Motor neuron (in vitro differentiated cells): ENCODE measurements around the gene HK3. TPM values are rescaled to one million over a fixed set of nuclear protein-coding genes. Genes with fewer than 3 reads are reported as not detected.
A peak's percentile ranks its signal among the peaks of the same experiment; 100 is the strongest.

ENCODE experiments used
- ATAC-seq, 8 experiments: fragments of 200-7000 bp; cut with Tn5 transposase; replicated peaks in 6 of 8; 2 replicates each; pipeline ENCODE4 v1.8.0; 2021; ENCODE audit warnings: mild to moderate bottlenecking in 8 of 8, moderate library complexity in 8 of 8
- H3K27ac ChIP-seq, 2 donors: fragments of 250-450 bp; sonication (Bioruptor Pico); 2 replicates each; pipeline ENCODE4 v1.9.0; 2021; ENCODE audit warnings: antibody characterized with exemption in 2 of 2, mild to moderate bottlenecking in 2 of 2, moderate library complexity in 1 of 2
- H3K4me1 ChIP-seq, 2 donors: fragments of 250-450 bp; sonication (Bioruptor Pico); replicated peaks in 1 of 2; 2 replicates each; pipeline ENCODE4 v1.6.1; 2021; ENCODE audit warnings: antibody characterized with exemption in 2 of 2, mild to moderate bottlenecking in 2 of 2, moderate library complexity in 1 of 2
- H3K4me3 ChIP-seq, 5 donors: fragments of 250-450 bp; sonication (Bioruptor Pico); 2 replicates each; pipeline ENCODE4 v1.9.0; 2021; ENCODE audit warnings: antibody characterized with exemption in 5 of 5, mild to moderate bottlenecking in 5 of 5, moderate library complexity in 4 of 5
- WGBS, 10 experiments: fragments of 450-650 bp; shearing (Covaris generic); methylation state at CpG; one replicate each; pipeline ENCODE4 v1.0.0; 2022; 5-methylcytosine and 5-hydroxymethylcytosine counted together
- in situ Hi-C, 9 experiments: fragments of 400-800 bp; cut with MboI; loops; one replicate each; pipeline ENCODE4 v1.15.0; 2021; ENCODE audit warnings: low sequenced_read_pairs in 9 of 9, low pct_unique_long_range_greater_than_20kb in 2 of 9; ENCODE audit not compliant: unreplicated experiment in 9 of 9
- total RNA-seq, 8 experiments: library from RNA; unstranded; fragments of 300-600 nt; gene quantifications; 2 replicates each; pipeline versions ENCODE4 v1.2.3 to v1.2.4, GENCODE V29; 2022

The HK3 gene
- total RNA-seq, 8 experiments from 2014 or later, result 0.46 to 1.1 TPM; not detected in 6

- no peak overlapping the region for H3K4me3 ChIP-seq
- peaks cover 34 to 39% of the 10 kb centered on the region in 2 donors for H3K4me1 ChIP-seq
- in situ Hi-C loops, result no loop called here
- 88% methylated on average over 4 of the region's 17 CpGs; no CpG with 5 or more reads in 9 of the 10 experiments for whole genome bisulfite sequencing, 10 experiments
- no peak overlapping the region for H3K27ac ChIP-seq
- ATAC-seq, result peak; percentile 58 to 95 (median 74)
These were observed 29.0 kb downstream of the HK3 start for GRCh38 chr5:176870110-176870591.

GRCh38 chr5:176869501-176870109 is 29.5 kb downstream of the HK3 start:
- in situ Hi-C loops, result no loop called here
- Histone ChIP-seq H3K4me3 (no peak overlapping the region), H3K4me1 (peaks cover 31 to 35% of the 10 kb centered on the region in 2 donors), H3K27ac (no peak overlapping the region)
- 0% methylated on average over 1 of the region's 38 CpGs; no CpG with 5 or more reads in 9 of the 10 experiments for WGBS, 10 experiments
- ATAC-seq, result peak in 2 of 8 experiments; percentile 18 to 43

GRCh38 chr5:176868731-176869130 is 30.4 kb downstream of the HK3 start:
- peaks cover 31 to 35% of the 10 kb centered on the region in 2 donors for H3K4me1 ChIP-seq
- H3K27ac ChIP-seq, result no peak overlapping the region
- in situ Hi-C loops, result no loop called here
- no peak for ATAC-seq
- no peak overlapping the region for H3K4me3 ChIP-seq
- WGBS, 10 experiments, result 71 to 80% methylated on average over 9 of the region's 20 CpGs; no CpG with 5 or more reads in 8 of the 10 experiments

- in situ Hi-C loops, result no loop called here
- Histone ChIP-seq H3K27ac (no peak overlapping the region), H3K4me3 (no peak overlapping the region), H3K4me1 (peaks cover 30 to 36% of the 10 kb centered on the region in 2 donors)
- WGBS, 10 experiments, result 69 to 95% methylated on average over 4 to 5 of the region's 14 CpGs; no CpG with 5 or more reads in 8 of the 10 experiments
- no peak for ATAC-seq
These were observed 31.0 kb downstream of the HK3 start for GRCh38 chr5:176868126-176868525.

- Histone ChIP-seq H3K27ac (peak overlapping the region; percentile 1 to 28), H3K4me3 (no peak overlapping the region), H3K4me1 (peaks cover 40 to 44% of the 10 kb centered on the region in 2 donors)
- in situ Hi-C loops, result no loop called here
- peak in 6 of 8 experiments; percentile 45 to 66 (median 56) for ATAC-seq
- WGBS, 10 experiments, result 0 to 17% (median 3%) methylated on average over 5 to 10 of the region's 16 CpGs; no CpG with 5 or more reads in 6 of the 10 experiments
These were observed 32.3 kb downstream of the HK3 start for GRCh38 chr5:176866707-176867310.

- no peak for ATAC-seq
- no peak overlapping the region for H3K4me3 ChIP-seq
- peak overlapping the region in 1 of 2 donors; percentile 28 for H3K27ac ChIP-seq
- peaks cover 44 to 47% of the 10 kb centered on the region in 2 donors for H3K4me1 ChIP-seq
- in situ Hi-C loops, result no loop called here
- 20 to 80% (median 70%) methylated on average over 1 to 5 of the region's 7 CpGs; no CpG with 5 or more reads in 5 of the 10 experiments for WGBS, 10 experiments
These were observed 33.2 kb downstream of the HK3 start for GRCh38 chr5:176865964-176866363.

GRCh38 chr5:176864755-176865154 is 34.4 kb downstream of the HK3 start:
- Histone ChIP-seq H3K4me1 (peaks cover 43 to 54% of the 10 kb centered on the region in 2 donors), H3K4me3 (no peak overlapping the region), H3K27ac (no peak overlapping the region)
- WGBS, 10 experiments, result 80 to 100% (median 100%) methylated on average over 1 to 3 of the region's 8 CpGs; no CpG with 5 or more reads in 5 of the 10 experiments
- in situ Hi-C loops, result no loop called here
- ATAC-seq, result no peak

- in situ Hi-C loops, result no loop called here
- no CpG with 5 or more reads among the region's 5 CpGs for WGBS, 10 experiments
- ATAC-seq, result no peak
These were observed 35.4 kb downstream of the HK3 start for GRCh38 chr5:176863765-176864098.

GRCh38 chr5:176863041-176863764 is 35.9 kb downstream of the HK3 start:
- Histone ChIP-seq H3K4me3 (no peak overlapping the region), H3K4me1 (peaks cover 41 to 55% of the 10 kb centered on the region in 2 donors), H3K27ac (no peak overlapping the region)
- peak in 5 of 8 experiments; percentile 13 to 57 (median 35) for ATAC-seq
- WGBS, 10 experiments, result 0 to 80% (median 40%) methylated on average over 1 to 7 of the region's 15 CpGs; no CpG with 5 or more reads in 5 of the 10 experiments
- in situ Hi-C loops, result no loop called here

More at GRCh38 chr5:176863765-176864098, 35.4 kb downstream of the HK3 start:
- Histone ChIP-seq H3K27ac (no peak overlapping the region), H3K4me3 (no peak overlapping the region), H3K4me1 (peaks cover 41 to 55% of the 10 kb centered on the region in 2 donors)

GRCh38 chr5:176862330-176862995 is 36.7 kb downstream of the HK3 start:
- WGBS, 10 experiments, result 71 to 95% (median 84%) methylated on average over 4 to 8 of the region's 28 CpGs; no CpG with 5 or more reads in 7 of the 10 experiments
- in situ Hi-C loops, result no loop called here
- Histone ChIP-seq H3K4me1 (peaks cover 39 to 50% of the 10 kb centered on the region in 2 donors), H3K27ac (no peak overlapping the region), H3K4me3 (no peak overlapping the region)
- ATAC-seq, result no peak

- no peak for ATAC-seq
- H3K27ac ChIP-seq, result no peak overlapping the region
- WGBS, 10 experiments, result 20 to 80% (median 20%) methylated on average over 1 of the region's 11 CpGs; no CpG with 5 or more reads in 7 of the 10 experiments
- peaks cover 29 to 38% of the 10 kb centered on the region in 2 donors for H3K4me1 ChIP-seq
- H3K4me3 ChIP-seq, result no peak overlapping the region
- in situ Hi-C loops, result no loop called here
These were observed 37.9 kb downstream of the HK3 start for GRCh38 chr5:176861276-176861675.

- in situ Hi-C loops, result no loop called here
- peak in 2 of 8 experiments; percentile 1 to 4 for ATAC-seq
- H3K27ac ChIP-seq, result no peak overlapping the region
- peaks cover 20 to 29% of the 10 kb centered on the region in 2 donors for H3K4me1 ChIP-seq
- WGBS, 10 experiments, result 60 to 83% methylated on average over 2 to 5 of the region's 11 CpGs; no CpG with 5 or more reads in 8 of the 10 experiments
- H3K4me3 ChIP-seq, result no peak overlapping the region
These were observed 38.8 kb downstream of the HK3 start for GRCh38 chr5:176860381-176860780.
